B cell (primary cell): ENCODE data around the gene MIDN. TPM values are rescaled to one million over a fixed set of nuclear protein-coding genes. Genes with fewer than 3 reads are reported as not detected.
"Not testable (repeated sequence)": the region's sequence is repeated elsewhere in the genome, so short reads cannot be mapped to it uniquely, and the experiment has no call there.

ENCODE experiments used
- ATAC-seq: fragments of 200-7000 bp; cut with Tn5 transposase; one replicate; pipeline ENCODE4 v1.10.0; 2021; ENCODE audit warnings: low read depth, mild to moderate bottlenecking, moderate number of reproducible peaks, moderate library complexity
- CTCF ChIA-PET: fragments of 350-600 bp; sonication (Branson Sonifier 250); formaldehyde crosslinking; loops from one replicate; lab custom pipeline; 2021; ENCODE audit warnings: antibody characterized with exemption, inconsistent platforms; lab: Charles Lee
- POLR2A ChIA-PET: fragments of 350-600 bp; sonication (Branson Sonifier 250); formaldehyde crosslinking; loops from one replicate; lab custom pipeline; 2021; ENCODE audit warnings: antibody characterized with exemption; lab: Charles Lee
- DNase-seq: peaks from one replicate; pipeline ENCODE4 v3.0.0; 2013
- H2AFZ ChIP-seq: 2 replicates; pipeline ENCODE4 v1.6.1; 2012; ENCODE audit warnings: mild to moderate bottlenecking, low read depth, low read length; ENCODE audit not compliant: insufficient read depth, poor library complexity, severe bottlenecking
- H3K27ac ChIP-seq, 2 donors: 1 replicate in 1 of 2; 2 replicates in 1 of 2; pipeline ENCODE4 v1.5.1; 2012 to 2013; ENCODE audit warnings: low read length in 2 of 2, mild to moderate bottlenecking in 2 of 2, moderate library complexity in 1 of 2
- H3K27me3 ChIP-seq, 4 experiments: fragments of 200-600 bp in 1 of 4; sonication (generic) in 1 of 4; replicated peaks in 1 of 4; 1 replicate in 2 of 4; 2 replicates in 2 of 4; pipeline versions ENCODE4 v1.6.1 to v1.7.0; 2013 to 2016; ENCODE audit warnings: low read length in 3 of 4, mild to moderate bottlenecking in 2 of 4, mixed read lengths in 1 of 4, moderate library complexity in 1 of 4; ENCODE audit not compliant: insufficient read depth in 4 of 4, control insufficient read depth in 3 of 4; ENCODE audit errors: control extremely low read depth in 1 of 4
- H3K36me3 ChIP-seq, 2 experiments: replicated peaks in 1 of 2; 1 replicate in 1 of 2; 2 replicates in 1 of 2; pipeline versions ENCODE4 v1.6.1 to v1.7.1; 2013; ENCODE audit warnings: low read length in 1 of 2; ENCODE audit not compliant: insufficient read depth in 2 of 2, control insufficient read depth in 1 of 2; ENCODE audit errors: control extremely low read depth in 1 of 2, extremely low read depth in 1 of 2
- H3K4me1 ChIP-seq, 2 donors: fragments of 200-600 bp in 1 of 2; sonication (generic) in 1 of 2; 1 replicate in 1 of 2; 2 replicates in 1 of 2; pipeline versions ENCODE4 v1.5.1 to v1.6.1; 2013 to 2017; ENCODE audit warnings: low read length in 2 of 2; ENCODE audit not compliant: control insufficient read depth in 2 of 2, insufficient read depth in 2 of 2
- H3K4me2 ChIP-seq: replicated peaks from 2 replicates; pipeline ENCODE3; 2012; ENCODE audit warnings: mild to moderate bottlenecking, low read depth, low read length; ENCODE audit not compliant: poor library complexity, severe bottlenecking
- H3K4me3 ChIP-seq, 5 experiments: fragments of 200-600 bp in 1 of 5; sonication (generic) in 1 of 5; 1 replicate in 3 of 5; 2 replicates in 2 of 5; pipeline versions ENCODE4 v1.5.1 to v1.7.0; 2011 to 2016; ENCODE audit warnings: low read length in 4 of 5, mild to moderate bottlenecking in 4 of 5, low read depth in 2 of 5, control low read depth in 1 of 5, moderate library complexity in 1 of 5; ENCODE audit not compliant: insufficient read depth in 1 of 5; ENCODE audit errors: control extremely low read depth in 1 of 5, extremely low read depth in 1 of 5
- H3K79me2 ChIP-seq: fragments of 200-600 bp; sonication (generic); one replicate; pipeline ENCODE4 v1.6.0; 2016; ENCODE audit warnings: low read length; ENCODE audit not compliant: control insufficient read depth, insufficient read depth
- H3K9ac ChIP-seq: fragments of 200-600 bp; sonication (generic); 2 replicates; pipeline ENCODE4 v1.6.1; 2017; ENCODE audit warnings: mild to moderate bottlenecking, low read length, moderate library complexity
- H3K9me3 ChIP-seq, 3 donors: one replicate each; pipeline versions ENCODE4 v1.6.1 to v1.7.1; 2013; ENCODE audit warnings: low read length in 2 of 3; ENCODE audit not compliant: control insufficient read depth in 2 of 3, insufficient read depth in 1 of 3; ENCODE audit errors: control extremely low read depth in 1 of 3
- H4K20me1 ChIP-seq: 2 replicates; pipeline ENCODE4 v1.6.0; 2012; ENCODE audit warnings: mild to moderate bottlenecking, low read length; ENCODE audit not compliant: insufficient read depth, control insufficient read depth, poor library complexity, severe bottlenecking
- H3K27ac Mint-ChIP-seq: one replicate; pipeline ENCODE4 v1.8.0; 2021; ENCODE audit warnings: mixed read lengths
- H3K27me3 Mint-ChIP-seq: one replicate; pipeline ENCODE4 v1.8.0; 2021; ENCODE audit warnings: mixed read lengths
- H3K4me1 Mint-ChIP-seq: one replicate; pipeline ENCODE4 v1.8.0; 2021; ENCODE audit warnings: mixed read lengths
- H3K4me3 Mint-ChIP-seq: one replicate; pipeline ENCODE4 v1.8.0; 2021; ENCODE audit warnings: mixed read lengths
- H3K9me3 Mint-ChIP-seq: one replicate; pipeline ENCODE4 v1.8.0; 2022; ENCODE audit warnings: mixed read lengths; ENCODE audit not compliant: insufficient read depth
- CTCF ChIP-seq: fragments of 200-600 bp; IDR thresholded peaks from one replicate; pipeline ENCODE4 v1.8.0; 2022; ENCODE audit warnings: antibody characterized with exemption, mild to moderate bottlenecking
- EZH2 ChIP-seq: IDR thresholded peaks from 2 replicates; pipeline ENCODE4 v1.6.1; 2012; ENCODE audit warnings: borderline replicate concordance, low read depth, mild to moderate bottlenecking, moderate library complexity, low read length; ENCODE audit not compliant: insufficient read depth, poor library complexity, severe bottlenecking
- WGBS: methylation state at CpG from one replicate; pipeline ENCODE4 v1.1.5; 2013; ENCODE audit warnings: missing lambda C conversion rate; ENCODE audit not compliant: insufficient coverage; 5-methylcytosine and 5-hydroxymethylcytosine counted together
- intact Hi-C: fragments of 100-400 bp; cut with micrococcal nuclease; formaldehyde crosslinking; loops from one replicate; pipeline ENCODE4 v1.10.0; 2022
- polyA plus RNA-seq: library from polyadenylated mRNA; depleted of rRNA; stranded (reverse); fragments of >200 nt; gene quantifications from 2 replicates; pipeline ENCODE4 v1.2.3, GENCODE V29; 2012
- total RNA-seq, 2 donors: library from RNA; stranded (reverse); fragments of 120-200 nt in 1 of 2; gene quantifications; 1 replicate in 1 of 2; 2 replicates in 1 of 2; pipeline versions ENCODE4 v1.2.3 to v1.2.4, GENCODE V29; 2013 to 2022

Gene MIDN
- total and polyA plus RNA-seq, 2 donors (not counting 1 experiment from before 2014, with no cell fraction given), result 98.5 to 156 TPM

DNA sequence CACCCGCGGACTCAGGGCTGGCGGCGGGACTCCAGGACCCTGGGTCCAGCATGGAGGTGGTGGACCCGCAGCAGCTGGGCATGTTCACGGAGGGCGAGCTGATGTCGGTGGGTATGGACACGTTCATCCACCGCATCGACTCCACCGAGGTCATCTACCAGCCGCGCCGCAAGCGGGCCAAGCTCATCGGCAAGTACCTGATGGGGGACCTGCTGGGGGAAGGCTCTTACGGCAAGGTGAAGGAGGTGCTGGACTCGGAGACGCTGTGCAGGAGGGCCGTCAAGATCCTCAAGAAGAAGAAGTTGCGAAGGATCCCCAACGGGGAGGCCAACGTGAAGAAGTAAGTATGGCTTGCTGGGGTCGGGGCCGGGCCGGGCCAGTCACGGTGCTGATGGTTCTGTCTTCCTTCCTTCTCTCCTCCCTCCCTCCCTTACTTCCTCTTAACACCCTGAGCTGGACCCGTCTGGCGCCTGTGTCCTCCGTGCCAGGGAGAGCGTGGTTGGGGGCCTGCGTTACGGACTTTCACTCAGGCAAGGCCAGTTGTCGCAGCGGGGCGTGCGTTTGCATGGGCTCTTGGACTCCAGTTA, 41.4 kb upstream of the MIDN start:
- Mint-ChIP-seq H3K9me3 (no peaks in the 10 kb centered on the region), H3K27me3 (no peaks in the 10 kb centered on the region), H3K4me1 (peaks cover 28% of the 10 kb centered on the region), H3K4me3 (peak overlapping the region; percentile 94), H3K27ac (peak overlapping the region; percentile 92)
- TF ChIP-seq CTCF (no peak), EZH2 (no peak)
- CTCF ChIA-PET, result interaction anchor here (0.6 to 0.7 kb wide), 2 partner anchors 90 to 350 kb away, joined by 3 read pairs; no protein-coding TSS in a partner anchor
- peaks cover 0 to 13% of the 10 kb centered on the region in 2 experiments for H3K36me3 ChIP-seq
- no peaks in the 10 kb centered on the region for H3K27me3 ChIP-seq
- peak overlapping the region; percentile 98 for H3K4me2 ChIP-seq
- H3K4me1 ChIP-seq, result peaks cover 16 to 32% of the 10 kb centered on the region in 2 donors
- no peaks in the 10 kb centered on the region for H3K9me3 ChIP-seq
- peak overlapping the region; percentile 83 for H3K9ac ChIP-seq
- H4K20me1 ChIP-seq, result peaks cover 56% of the 10 kb centered on the region
- H2AFZ ChIP-seq, result peak overlapping the region; percentile 26
- POLR2A ChIA-PET, result interaction anchor here (0.5 to 0.6 kb wide), 4 partner anchors 13 to 108 kb away, joined by 3 to 5 read pairs (median 4); no protein-coding TSS in a partner anchor
- intact Hi-C loops, result no loop called here
- DNase-seq (peak; percentile 69), ATAC-seq (no peak)
- peak overlapping the region; percentile 34 to 64 for H3K27ac ChIP-seq
- 2% methylated on average over 38 of the region's 38 CpGs for WGBS
- H3K4me3 ChIP-seq, result peak overlapping the region; percentile 48 to 77 (median 63)
- H3K79me2 ChIP-seq, result peaks cover 62% of the 10 kb centered on the region

- H3K9me3 ChIP-seq, intact Hi-C loops, H3K27me3 Mint-ChIP-seq, ATAC-seq, H2AFZ ChIP-seq, H3K9me3 Mint-ChIP-seq, H3K9ac ChIP-seq, H3K27ac ChIP-seq, H3K4me3 ChIP-seq, H3K27me3 ChIP-seq, DNase-seq, CTCF ChIA-PET: not testable (repeated sequence)
- Mint-ChIP-seq H3K4me3 (peak overlapping the region; percentile 16), H3K4me1 (peaks cover 31% of the 10 kb centered on the region), H3K27ac (peak overlapping the region; percentile 41)
- peak overlapping the region; percentile 48 for H3K4me2 ChIP-seq
- POLR2A ChIA-PET, result interaction anchor here (1.1 kb wide), 1 partner anchor 9 kb away, joined by 3 read pairs; no protein-coding TSS in a partner anchor
- peaks cover 81% of the 10 kb centered on the region for H3K79me2 ChIP-seq
- peaks cover 22 to 39% of the 10 kb centered on the region in 2 donors for H3K4me1 ChIP-seq
- H4K20me1 ChIP-seq, result peaks cover 74% of the 10 kb centered on the region
- peaks cover 0 to 19% of the 10 kb centered on the region in 2 experiments for H3K36me3 ChIP-seq
- WGBS, result 88% methylated on average over 9 of the region's 10 CpGs
Measured at GRCh38 chr19:1208830-1209229, 39.6 kb upstream of the MIDN start.
